ENCODE measurements around the gene CYBC1. TPM values are rescaled to one million over a fixed set of nuclear protein-coding genes. Genes with fewer than 3 reads are reported as not detected.

The CYBC1 gene
- 94.7 TPM for polyA plus RNA-seq (2012; ENCODE audit: insufficient read length, low read depth)

DNA sequence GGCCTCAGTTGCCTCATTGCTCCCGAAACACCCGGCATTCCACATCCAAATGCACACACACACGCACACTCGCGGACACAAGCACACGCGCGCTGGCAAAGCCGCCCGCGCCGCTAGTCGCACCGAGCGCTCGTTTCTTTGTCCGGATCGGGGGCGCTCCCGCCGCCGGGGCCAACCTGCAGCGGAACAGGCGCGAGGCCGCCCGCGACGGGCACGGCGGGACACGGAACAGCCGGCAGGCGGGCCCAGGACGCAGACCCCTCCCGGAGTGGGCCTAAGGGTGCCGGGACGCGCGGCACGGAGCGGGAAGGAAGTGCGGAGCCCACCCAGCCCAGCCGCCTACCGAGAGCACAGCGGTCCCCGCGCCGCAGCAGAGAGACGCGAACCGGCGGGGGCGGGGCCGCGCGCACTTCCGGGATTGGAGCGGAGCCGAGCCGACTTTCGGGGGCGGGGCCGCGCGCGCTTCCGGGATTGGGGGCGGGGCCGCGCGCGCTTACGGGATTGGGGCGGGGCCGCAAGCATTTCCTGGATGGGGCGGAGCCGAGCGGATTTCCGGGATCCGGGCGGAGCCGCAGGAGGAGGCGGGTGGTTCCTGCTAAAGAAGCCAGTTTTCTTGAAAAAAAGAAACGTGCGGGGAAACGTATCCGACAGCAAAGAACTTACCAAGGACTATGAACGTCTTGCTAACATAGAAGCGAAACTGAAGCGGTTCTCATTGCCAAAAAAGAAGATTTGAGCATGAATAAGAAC lies at the start of gene CYBC1:
CYBC1 (minus strand) TSS at position 396 of the 750 bp plus-strand sequence. CDS start 1,498 bp downstream, outside the sequence.
- TF ChIP-seq SIN3A (IDR thresholded peaks at IDR 0.05; ENCODE audit: borderline replicate concordance, insufficient read depth, low read length) = peak; percentile 50; the same call in 1 of the 2 replicates
- peak; percentile 42 for TF ChIP-seq FOXP2 (optimal IDR thresholded peaks at IDR 0.05; ENCODE audit: borderline replicate concordance, extremely low read depth, extremely low read length, insufficient read depth)
- TF ChIP-seq POLR2AphosphoS5 (IDR thresholded peaks at IDR 0.05; ENCODE audit: low read depth, low read length) = peak; percentile 81
- TF ChIP-seq TAF1 (IDR thresholded peaks at IDR 0.05; ENCODE audit: borderline replicate concordance, insufficient read depth, low read length) = peak; percentile 61; the same call in 1 of the 2 replicates
- TF ChIP-seq, protein P1, sequence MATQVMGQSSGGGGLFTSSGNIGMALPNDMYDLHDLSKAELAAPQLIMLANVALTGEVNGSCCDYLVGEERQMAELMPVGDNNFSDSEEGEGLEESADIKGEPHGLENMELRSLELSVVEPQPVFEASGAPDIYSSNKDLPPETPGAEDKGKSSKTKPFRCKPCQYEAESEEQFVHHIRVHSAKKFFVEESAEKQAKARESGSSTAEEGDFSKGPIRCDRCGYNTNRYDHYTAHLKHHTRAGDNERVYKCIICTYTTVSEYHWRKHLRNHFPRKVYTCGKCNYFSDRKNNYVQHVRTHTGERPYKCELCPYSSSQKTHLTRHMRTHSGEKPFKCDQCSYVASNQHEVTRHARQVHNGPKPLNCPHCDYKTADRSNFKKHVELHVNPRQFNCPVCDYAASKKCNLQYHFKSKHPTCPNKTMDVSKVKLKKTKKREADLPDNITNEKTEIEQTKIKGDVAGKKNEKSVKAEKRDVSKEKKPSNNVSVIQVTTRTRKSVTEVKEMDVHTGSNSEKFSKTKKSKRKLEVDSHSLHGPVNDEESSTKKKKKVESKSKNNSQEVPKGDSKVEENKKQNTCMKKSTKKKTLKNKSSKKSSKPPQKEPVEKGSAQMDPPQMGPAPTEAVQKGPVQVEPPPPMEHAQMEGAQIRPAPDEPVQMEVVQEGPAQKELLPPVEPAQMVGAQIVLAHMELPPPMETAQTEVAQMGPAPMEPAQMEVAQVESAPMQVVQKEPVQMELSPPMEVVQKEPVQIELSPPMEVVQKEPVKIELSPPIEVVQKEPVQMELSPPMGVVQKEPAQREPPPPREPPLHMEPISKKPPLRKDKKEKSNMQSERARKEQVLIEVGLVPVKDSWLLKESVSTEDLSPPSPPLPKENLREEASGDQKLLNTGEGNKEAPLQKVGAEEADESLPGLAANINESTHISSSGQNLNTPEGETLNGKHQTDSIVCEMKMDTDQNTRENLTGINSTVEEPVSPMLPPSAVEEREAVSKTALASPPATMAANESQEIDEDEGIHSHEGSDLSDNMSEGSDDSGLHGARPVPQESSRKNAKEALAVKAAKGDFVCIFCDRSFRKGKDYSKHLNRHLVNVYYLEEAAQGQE (IDR thresholded peaks at IDR 0.05; ENCODE audit: insufficient read depth in 1 of 2, low read depth in 2 of 2, low read length in 2 of 2) = 0 out of 4 replicates have a peak, but pooled peaks of 1 of the 2 experiments have one; percentile 5

DNA sequence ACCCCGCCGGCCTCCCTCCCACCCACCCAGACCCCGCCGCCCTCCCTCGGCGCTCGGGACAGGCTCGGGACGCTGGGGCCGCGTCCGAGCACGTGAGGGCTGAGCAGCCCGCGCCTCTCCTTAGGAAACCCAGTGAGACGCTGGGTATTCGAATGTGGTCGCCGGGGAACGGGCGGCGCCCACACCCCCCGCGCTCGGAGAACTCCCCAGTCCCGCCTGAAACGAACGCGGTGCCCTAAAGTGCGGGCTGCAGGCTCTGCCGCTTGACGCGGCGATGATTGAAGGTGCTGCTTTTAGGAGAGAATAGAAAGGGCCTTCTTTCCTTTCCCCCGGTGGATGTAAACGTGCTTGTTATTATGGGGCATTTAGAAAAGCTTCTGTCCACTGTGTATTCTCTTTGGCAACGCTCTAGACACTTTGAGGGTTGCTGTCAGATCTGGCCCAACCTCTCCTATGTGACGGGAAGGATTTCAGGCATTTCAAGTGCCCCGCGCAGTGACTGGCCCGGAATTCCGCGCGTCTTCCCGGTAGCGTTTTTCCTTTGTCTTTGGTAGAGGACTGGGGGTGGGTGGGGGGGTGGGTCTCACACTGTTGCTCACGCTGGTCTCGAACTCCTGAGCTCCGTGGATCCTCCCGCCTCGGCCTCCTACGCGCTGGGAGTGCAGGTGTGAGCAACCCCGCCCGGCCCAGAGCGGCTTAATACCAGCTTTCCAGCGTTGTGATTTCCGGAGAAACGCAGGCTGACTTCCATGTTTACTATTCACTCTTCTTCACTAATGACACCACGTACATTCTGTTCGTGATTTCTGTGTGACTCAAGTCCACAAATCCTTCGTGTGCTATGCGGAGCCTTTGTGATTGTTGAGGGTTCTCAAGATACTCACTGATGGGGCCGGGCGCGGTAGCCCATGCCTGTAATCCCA lies 47.2 kb upstream of the CYBC1 start:
- TF ChIP-seq, protein P1 (IDR thresholded peaks at IDR 0.05; ENCODE audit: insufficient read depth in 1 of 2, low read depth in 2 of 2, low read length in 2 of 2) = no peak
- TF ChIP-seq TAF1 (IDR thresholded peaks at IDR 0.05; ENCODE audit: borderline replicate concordance, insufficient read depth, low read length) (no peak), POLR2AphosphoS5 (IDR thresholded peaks at IDR 0.05; ENCODE audit: low read depth, low read length) (no peak), FOXP2 (optimal IDR thresholded peaks at IDR 0.05; ENCODE audit: borderline replicate concordance, extremely low read depth, extremely low read length, insufficient read depth) (no peak), SIN3A (IDR thresholded peaks at IDR 0.05; ENCODE audit: borderline replicate concordance, insufficient read depth, low read length) (no peak)

DNA sequence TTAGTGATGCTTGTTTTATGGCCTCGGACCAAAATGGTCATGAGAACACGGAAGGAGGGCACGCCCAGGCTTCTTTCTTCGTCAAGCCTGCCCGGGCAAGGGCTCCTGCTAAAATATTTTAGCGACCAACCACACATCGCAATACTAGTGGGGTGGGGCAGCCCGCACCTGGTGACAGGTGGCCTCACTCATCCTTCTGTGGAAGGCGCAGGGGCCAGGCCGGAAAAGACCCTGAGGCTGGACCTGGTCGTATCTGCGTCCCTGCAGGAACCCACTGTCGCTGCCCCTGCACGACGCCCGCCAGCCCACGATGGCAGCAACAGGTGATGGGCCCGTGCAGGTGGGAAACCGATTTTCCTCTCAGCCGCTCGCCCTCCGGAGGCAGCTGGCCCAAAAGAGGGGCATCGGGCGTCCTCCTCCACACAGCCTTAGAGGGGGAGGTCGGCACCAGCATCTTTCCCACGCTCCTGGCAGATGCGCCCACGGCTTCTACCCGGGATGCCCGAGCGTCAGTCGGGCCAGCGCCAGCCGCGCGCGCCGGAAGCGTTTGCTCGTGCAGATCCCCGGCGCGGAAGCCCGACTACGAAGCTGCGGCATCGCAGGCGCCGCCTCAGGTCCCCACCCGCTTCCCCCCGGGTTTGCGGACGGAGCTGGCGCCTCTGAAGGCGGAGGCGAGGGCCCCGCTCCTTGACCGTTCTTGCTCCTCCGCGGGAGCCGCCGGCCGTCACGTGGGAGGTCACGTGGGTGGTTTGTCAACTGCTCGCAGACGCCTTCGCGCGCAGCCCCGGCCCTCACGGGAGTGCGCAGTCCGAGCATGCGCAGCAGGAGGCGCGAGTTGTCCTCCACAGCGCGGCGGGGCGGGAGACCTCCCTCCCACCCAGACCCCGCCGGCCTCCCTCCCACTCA lies 46.2 kb upstream of the CYBC1 start:
- TF ChIP-seq FOXP2 (optimal IDR thresholded peaks at IDR 0.05; ENCODE audit: borderline replicate concordance, extremely low read depth, extremely low read length, insufficient read depth) (peak; percentile 96), SIN3A (IDR thresholded peaks at IDR 0.05; ENCODE audit: borderline replicate concordance, insufficient read depth, low read length) (peak; percentile 62; the same call in 1 of the 2 replicates), TAF1 (IDR thresholded peaks at IDR 0.05; ENCODE audit: borderline replicate concordance, insufficient read depth, low read length) (peak; percentile 50; the same call in 1 of the 2 replicates), POLR2AphosphoS5 (IDR thresholded peaks at IDR 0.05; ENCODE audit: low read depth, low read length) (peak; percentile 84)
- TF ChIP-seq, protein P1 (IDR thresholded peaks at IDR 0.05; ENCODE audit: insufficient read depth in 1 of 2, low read depth in 2 of 2, low read length in 2 of 2) = no peak

DNA sequence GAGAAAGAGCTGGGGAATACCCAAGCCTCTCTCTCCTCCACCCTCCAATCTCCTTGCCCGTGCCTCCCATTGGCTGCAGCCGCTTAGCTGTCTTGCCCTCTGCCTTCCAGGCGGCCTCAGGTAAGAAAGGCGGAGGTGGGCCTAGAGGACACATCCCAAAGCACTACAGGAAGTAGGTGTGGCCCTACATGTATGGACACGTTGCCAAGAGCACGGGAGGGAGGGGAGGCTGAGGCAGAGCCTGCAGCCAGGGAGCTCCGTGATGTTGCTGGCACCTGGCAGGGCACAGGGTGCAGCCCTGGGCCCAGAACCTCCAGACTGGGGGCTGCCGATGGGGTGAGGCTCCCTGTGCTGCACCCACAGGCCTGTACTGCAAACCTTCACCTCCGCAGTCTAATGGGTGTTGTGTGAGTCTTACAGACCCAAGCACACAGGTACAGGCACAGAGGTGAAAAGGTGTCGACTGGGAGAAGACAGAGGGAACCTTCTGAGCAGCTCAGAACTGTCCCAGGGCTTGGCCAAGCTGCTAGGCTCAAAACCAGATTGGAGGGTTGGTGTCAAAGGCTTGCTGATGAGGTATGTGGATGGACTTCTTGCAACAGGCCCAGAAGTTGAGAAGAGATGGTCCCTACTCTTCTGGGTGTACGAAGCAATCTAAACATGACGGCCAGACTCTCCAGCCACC lies 45.4 kb upstream of the CYBC1 start:
- TF ChIP-seq TAF1 (IDR thresholded peaks at IDR 0.05; ENCODE audit: borderline replicate concordance, insufficient read depth, low read length) (no peak), SIN3A (IDR thresholded peaks at IDR 0.05; ENCODE audit: borderline replicate concordance, insufficient read depth, low read length) (no peak), FOXP2 (optimal IDR thresholded peaks at IDR 0.05; ENCODE audit: borderline replicate concordance, extremely low read depth, extremely low read length, insufficient read depth) (no peak), POLR2AphosphoS5 (IDR thresholded peaks at IDR 0.05; ENCODE audit: low read depth, low read length) (no peak)
- TF ChIP-seq, protein P1 (IDR thresholded peaks at IDR 0.05; ENCODE audit: insufficient read depth in 1 of 2, low read depth in 2 of 2, low read length in 2 of 2) = no peak

All from PFSK-1 (cell line).